HepG2 (cell line): ENCODE results near the gene CRYM. TPM values are rescaled to one million over a fixed set of nuclear protein-coding genes. Genes with fewer than 3 reads are reported as not detected.
A peak's percentile ranks its signal among the peaks of the same experiment; 100 is the strongest.

ENCODE experiments used
- BRD4 ChIP-seq: sonication (generic); formaldehyde crosslinking; IDR thresholded peaks from 2 replicates; pipeline ENCODE4 v1.4.0; 2020; ENCODE audit warnings: missing genetic modification reagents
- CEBPG ChIP-seq: IDR thresholded peaks from 2 replicates; pipeline ENCODE4 v1.6.1; 2016
- IKZF4 ChIP-seq: sonication (generic); formaldehyde crosslinking; IDR thresholded peaks from 2 replicates; pipeline ENCODE4 v1.5.1; 2020; ENCODE audit warnings: borderline replicate concordance, mild to moderate bottlenecking, low read depth, missing genetic modification reagents; ENCODE audit errors: not compliant biosample characterization
- MED8 ChIP-seq: sonication (generic); formaldehyde crosslinking; IDR thresholded peaks from 2 replicates; pipeline ENCODE4 v1.8.1; 2023; ENCODE audit warnings: mild to moderate bottlenecking, missing genetic modification reagents; ENCODE audit not compliant: insufficient replicate concordance
- MIER3 ChIP-seq: IDR thresholded peaks from 2 replicates; pipeline ENCODE4 v1.6.1; 2016; ENCODE audit warnings: missing compliant biosample characterization, borderline replicate concordance
- NR2F6 ChIP-seq, 2 experiments: IDR thresholded peaks; 2 replicates each; pipeline ENCODE4 v1.6.1; 2016; ENCODE audit warnings: antibody characterized with exemption in 1 of 2, mild to moderate bottlenecking in 1 of 2
- TCF12 ChIP-seq, 2 experiments: fragments of 450-650 bp in 1 of 2; sonication (generic) in 1 of 2; formaldehyde crosslinking in 1 of 2; IDR thresholded peaks; 2 replicates each; pipeline versions ENCODE4 v1.6.1 to v1.8.0; 2017 to 2022; ENCODE audit warnings: antibody characterized with exemption in 1 of 2, mild to moderate bottlenecking in 1 of 2, missing genetic modification reagents in 1 of 2, moderate library complexity in 1 of 2
- ZBTB34 ChIP-seq: sonication (generic); formaldehyde crosslinking; IDR thresholded peaks from 2 replicates; pipeline ENCODE4 v1.8.0; 2022; ENCODE audit warnings: mild to moderate bottlenecking, missing genetic modification reagents
- ZC3H13 ChIP-seq: sonication (generic); formaldehyde crosslinking; IDR thresholded peaks from 2 replicates; pipeline ENCODE4 v1.8.1; 2023; ENCODE audit warnings: mild to moderate bottlenecking, missing genetic modification reagents, moderate library complexity
- ZNF142 ChIP-seq: sonication (generic); formaldehyde crosslinking; IDR thresholded peaks from 2 replicates; pipeline ENCODE4 v1.4.0; 2020; ENCODE audit warnings: missing genetic modification reagents
- ZNF225 ChIP-seq: sonication (generic); formaldehyde crosslinking; IDR thresholded peaks from 2 replicates; pipeline ENCODE4 v1.4.0; 2020; ENCODE audit warnings: mild to moderate bottlenecking, missing genetic modification reagents
- ZNF234 ChIP-seq: sonication (generic); formaldehyde crosslinking; conservative IDR thresholded peaks from 2 replicates; pipeline ENCODE4 v1.5.1; 2020; ENCODE audit warnings: mild to moderate bottlenecking, missing genetic modification reagents
- ZNF792 ChIP-seq: IDR thresholded peaks from 2 replicates; pipeline ENCODE4 v1.6.1; 2016
- ZNF850 ChIP-seq: sonication (generic); formaldehyde crosslinking; conservative IDR thresholded peaks from 2 replicates; pipeline ENCODE4 v1.9.0; 2021; ENCODE audit warnings: mild to moderate bottlenecking, missing genetic modification reagents
- polyA plus RNA-seq, 8 experiments: library from polyadenylated mRNA; depleted of rRNA in 3 of 8; stranded (reverse) in 7 of 8; unstranded in 1 of 8; fragments of >200 nt; fragmentation: Illumina TruSeq in 4 of 8; extraction: Trizol in 4 of 8; gene quantifications; 2 replicates each; pipeline versions ENCODE4 v1.2.1 to v1.2.3, GENCODE V29; 2011 to 2016; ENCODE audit warnings: low read depth in 4 of 8, missing spikeins in 1 of 8, mixed read lengths in 1 of 8; ENCODE audit not compliant: insufficient read depth in 1 of 8
- total RNA-seq, 5 experiments: library from RNA; depleted of rRNA; stranded (reverse); fragments of >200 nt; fragmentation: Illumina TruSeq; extraction: Trizol; gene quantifications; 2 replicates each; pipeline ENCODE4 v1.2.3, GENCODE V29; 2016; ENCODE audit warnings: low read depth in 1 of 5
- TF ChIP-seq, protein P1 (sequence below): sonication (generic); formaldehyde crosslinking; IDR thresholded peaks from 2 replicates; pipeline ENCODE4; 2020; ENCODE audit warnings: missing genetic modification reagents, mild to moderate bottlenecking, borderline replicate concordance
- TF ChIP-seq, protein P2 (sequence below): sonication (generic); formaldehyde crosslinking; IDR thresholded peaks from 2 replicates; pipeline ENCODE4 v1.5.0; 2020; ENCODE audit warnings: mild to moderate bottlenecking, missing genetic modification reagents

CRYM gene
- total and polyA plus RNA-seq, 2 of the 13 experiments (the other 11 are each of a cell fraction or from before 2014, with no cell fraction given), result 1.9 to 2.2 TPM

DNA sequence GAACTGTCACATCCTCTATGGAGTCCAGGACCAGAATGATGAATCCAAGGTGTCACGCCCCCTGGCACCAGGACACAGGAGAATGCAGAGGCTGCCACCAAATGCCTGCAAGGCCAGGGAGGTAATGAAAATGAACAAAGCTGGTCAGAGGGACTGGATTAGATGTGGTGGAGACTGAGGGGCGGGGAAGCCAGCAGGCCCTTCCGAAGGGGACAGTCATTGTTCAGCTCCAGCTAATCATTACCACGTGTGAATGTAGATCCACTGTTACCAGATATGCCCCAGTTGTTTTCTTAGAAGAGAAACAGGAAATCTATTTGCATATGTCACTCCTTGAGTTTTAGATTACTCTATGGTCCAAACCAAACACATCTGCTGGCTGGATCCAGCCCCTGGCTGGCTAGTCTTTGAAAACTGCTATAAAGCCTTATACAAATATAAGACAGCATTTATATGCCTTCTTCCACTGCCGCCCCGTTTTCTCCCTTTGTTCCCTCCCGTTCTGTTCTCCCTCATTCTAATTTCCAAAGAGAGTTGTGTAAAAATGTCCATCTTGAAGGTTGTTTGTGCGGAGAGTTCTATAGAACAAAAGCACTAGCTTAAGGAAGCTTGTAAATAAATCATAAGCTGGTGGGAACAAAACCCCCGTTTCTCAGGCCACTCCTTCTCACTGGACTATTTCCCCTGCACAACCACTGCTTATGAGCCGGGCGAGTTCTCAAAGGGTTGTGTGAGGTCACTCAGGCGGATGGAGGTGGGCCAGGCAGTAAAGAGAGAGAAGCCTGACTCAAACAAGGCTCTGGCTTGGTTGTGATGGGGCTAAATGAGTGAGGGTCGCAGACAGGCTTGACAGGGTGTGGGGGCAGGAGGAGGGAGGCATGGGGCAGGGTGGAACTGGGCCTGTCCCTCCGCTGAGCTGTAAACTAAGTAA lies 14.2 kb downstream of the CRYM start (continued):
- TF ChIP-seq ZNF142 (CRISPR knock-in tag) (no peak), ZNF225 (CRISPR knock-in tag) (0 out of 2 replicates have a peak, but pooled peaks have one; percentile 49), IKZF4 (CRISPR knock-in tag) (peak; percentile 14), MIER3 (CRISPR knock-in tag) (peak; percentile 37; the same call in 1 of the 2 replicates), ZNF850 (no peak), BRD4 (CRISPR knock-in tag) (no peak), ZNF792 (no peak), ZBTB34 (CRISPR knock-in tag) (no peak), TCF12 (IDR thresholded peaks at IDR 0.05) (no peak), TCF12 (CRISPR knock-in tag; IDR thresholded peaks at IDR 0.05) (0 out of 2 replicates have a peak, but pooled peaks have one; percentile 46), ZC3H13 (no peak), MED8 (CRISPR knock-in tag) (no peak), ZNF234 (no peak), CEBPG (CRISPR knock-in tag) (peak; percentile 38; the same call in 1 of the 2 replicates), NR2F6 (IDR thresholded peaks at IDR 0.05) (no peak; the same call in 1 of the 2 replicates), NR2F6 (CRISPR knock-in tag; IDR thresholded peaks at IDR 0.05) (peak; percentile 28; the same call in 1 of the 2 replicates)
- TF ChIP-seq, protein P1, sequence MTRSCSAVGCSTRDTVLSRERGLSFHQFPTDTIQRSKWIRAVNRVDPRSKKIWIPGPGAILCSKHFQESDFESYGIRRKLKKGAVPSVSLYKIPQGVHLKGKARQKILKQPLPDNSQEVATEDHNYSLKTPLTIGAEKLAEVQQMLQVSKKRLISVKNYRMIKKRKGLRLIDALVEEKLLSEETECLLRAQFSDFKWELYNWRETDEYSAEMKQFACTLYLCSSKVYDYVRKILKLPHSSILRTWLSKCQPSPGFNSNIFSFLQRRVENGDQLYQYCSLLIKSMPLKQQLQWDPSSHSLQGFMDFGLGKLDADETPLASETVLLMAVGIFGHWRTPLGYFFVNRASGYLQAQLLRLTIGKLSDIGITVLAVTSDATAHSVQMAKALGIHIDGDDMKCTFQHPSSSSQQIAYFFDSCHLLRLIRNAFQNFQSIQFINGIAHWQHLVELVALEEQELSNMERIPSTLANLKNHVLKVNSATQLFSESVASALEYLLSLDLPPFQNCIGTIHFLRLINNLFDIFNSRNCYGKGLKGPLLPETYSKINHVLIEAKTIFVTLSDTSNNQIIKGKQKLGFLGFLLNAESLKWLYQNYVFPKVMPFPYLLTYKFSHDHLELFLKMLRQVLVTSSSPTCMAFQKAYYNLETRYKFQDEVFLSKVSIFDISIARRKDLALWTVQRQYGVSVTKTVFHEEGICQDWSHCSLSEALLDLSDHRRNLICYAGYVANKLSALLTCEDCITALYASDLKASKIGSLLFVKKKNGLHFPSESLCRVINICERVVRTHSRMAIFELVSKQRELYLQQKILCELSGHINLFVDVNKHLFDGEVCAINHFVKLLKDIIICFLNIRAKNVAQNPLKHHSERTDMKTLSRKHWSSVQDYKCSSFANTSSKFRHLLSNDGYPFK (CRISPR knock-in tag), result no peak
- TF ChIP-seq, protein P2, sequence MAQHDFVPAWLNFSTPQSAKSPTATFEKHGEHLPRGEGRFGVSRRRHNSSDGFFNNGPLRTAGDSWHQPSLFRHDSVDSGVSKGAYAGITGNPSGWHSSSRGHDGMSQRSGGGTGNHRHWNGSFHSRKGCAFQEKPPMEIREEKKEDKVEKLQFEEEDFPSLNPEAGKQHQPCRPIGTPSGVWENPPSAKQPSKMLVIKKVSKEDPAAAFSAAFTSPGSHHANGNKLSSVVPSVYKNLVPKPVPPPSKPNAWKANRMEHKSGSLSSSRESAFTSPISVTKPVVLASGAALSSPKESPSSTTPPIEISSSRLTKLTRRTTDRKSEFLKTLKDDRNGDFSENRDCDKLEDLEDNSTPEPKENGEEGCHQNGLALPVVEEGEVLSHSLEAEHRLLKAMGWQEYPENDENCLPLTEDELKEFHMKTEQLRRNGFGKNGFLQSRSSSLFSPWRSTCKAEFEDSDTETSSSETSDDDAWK (CRISPR knock-in tag), result no peak
